Glutamatergic neuron (in vitro differentiated cells): Measurements from ENCODE around the gene ABHD12B. TPM values are rescaled to one million over a fixed set of nuclear protein-coding genes. Genes with fewer than 3 reads are reported as not detected.

Experiments
- DNase-seq: peaks from one replicate; pipeline ENCODE4 v3.0.0; 2022
- H3K27ac Mint-ChIP-seq: one replicate; pipeline ENCODE4 v1.8.0; 2020; ENCODE audit warnings: mild to moderate bottlenecking, mixed read lengths, inconsistent platforms; ENCODE audit not compliant: unreplicated experiment
- H3K27me3 Mint-ChIP-seq: one replicate; pipeline ENCODE4 v1.8.0; 2020; ENCODE audit warnings: mild to moderate bottlenecking, moderate library complexity, mixed read lengths, inconsistent platforms; ENCODE audit not compliant: unreplicated experiment
- H3K36me3 Mint-ChIP-seq: one replicate; pipeline ENCODE4 v1.8.0; 2020; ENCODE audit warnings: mild to moderate bottlenecking, mixed read lengths, inconsistent platforms; ENCODE audit not compliant: unreplicated experiment
- H3K4me1 Mint-ChIP-seq: one replicate; pipeline ENCODE4 v1.8.0; 2020; ENCODE audit warnings: mild to moderate bottlenecking, low read depth, mixed read lengths, inconsistent platforms; ENCODE audit not compliant: unreplicated experiment
- H3K4me3 Mint-ChIP-seq: one replicate; pipeline ENCODE4 v1.8.0; 2020; ENCODE audit warnings: mild to moderate bottlenecking, mixed read lengths, inconsistent platforms; ENCODE audit not compliant: unreplicated experiment
- H3K9me3 Mint-ChIP-seq: one replicate; pipeline ENCODE4 v1.8.0; 2020; ENCODE audit warnings: mild to moderate bottlenecking, moderate library complexity, mixed read lengths, inconsistent platforms; ENCODE audit not compliant: unreplicated experiment
- total RNA-seq: library from RNA; stranded (reverse); fragmentation: NEBNext Ultra II Directional; extraction: Animal tissue kit (Norgen Biotek cat#: 25700); gene quantifications from one replicate; pipeline ENCODE4 v1.2.1, GENCODE V29; 2021; ENCODE audit not compliant: unreplicated experiment
- TF ChIP-seq, protein P1 (sequence below): fragments of 200-600 bp; sonication (generic); IDR thresholded peaks from one replicate; pipeline ENCODE4 v1.5.0; 2021; ENCODE audit not compliant: partially characterized antibody, unreplicated experiment

ABHD12B gene
- total RNA-seq, 1 donor from 2014 or later: 0.61 TPM

- H3K27ac Mint-ChIP-seq: no peak overlapping the region
Measured at GRCh38 chr14:50935126-50936015, 63.5 kb downstream of the ABHD12B start.

GRCh38 chr14:50936016-50936340, 64.1 kb downstream of the ABHD12B start:
- DNase-seq: no peak
- Mint-ChIP-seq H3K4me1 (peaks cover 2% of the 10 kb centered on the region), H3K27me3 (no peaks in the 10 kb centered on the region), H3K4me3 (no peak overlapping the region), H3K9me3 (no peaks in the 10 kb centered on the region), H3K27ac (no peak overlapping the region), H3K36me3 (no peaks in the 10 kb centered on the region)
- TF ChIP-seq, protein P1, sequence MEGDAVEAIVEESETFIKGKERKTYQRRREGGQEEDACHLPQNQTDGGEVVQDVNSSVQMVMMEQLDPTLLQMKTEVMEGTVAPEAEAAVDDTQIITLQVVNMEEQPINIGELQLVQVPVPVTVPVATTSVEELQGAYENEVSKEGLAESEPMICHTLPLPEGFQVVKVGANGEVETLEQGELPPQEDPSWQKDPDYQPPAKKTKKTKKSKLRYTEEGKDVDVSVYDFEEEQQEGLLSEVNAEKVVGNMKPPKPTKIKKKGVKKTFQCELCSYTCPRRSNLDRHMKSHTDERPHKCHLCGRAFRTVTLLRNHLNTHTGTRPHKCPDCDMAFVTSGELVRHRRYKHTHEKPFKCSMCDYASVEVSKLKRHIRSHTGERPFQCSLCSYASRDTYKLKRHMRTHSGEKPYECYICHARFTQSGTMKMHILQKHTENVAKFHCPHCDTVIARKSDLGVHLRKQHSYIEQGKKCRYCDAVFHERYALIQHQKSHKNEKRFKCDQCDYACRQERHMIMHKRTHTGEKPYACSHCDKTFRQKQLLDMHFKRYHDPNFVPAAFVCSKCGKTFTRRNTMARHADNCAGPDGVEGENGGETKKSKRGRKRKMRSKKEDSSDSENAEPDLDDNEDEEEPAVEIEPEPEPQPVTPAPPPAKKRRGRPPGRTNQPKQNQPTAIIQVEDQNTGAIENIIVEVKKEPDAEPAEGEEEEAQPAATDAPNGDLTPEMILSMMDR: no peak

More at GRCh38 chr14:50935126-50936015, 63.5 kb downstream of the ABHD12B start:
- no peaks in the 10 kb centered on the region for H3K36me3 Mint-ChIP-seq
- no peaks in the 10 kb centered on the region for H3K27me3 Mint-ChIP-seq
- no peak for DNase-seq
- TF ChIP-seq, protein P1: no peak
- H3K9me3 Mint-ChIP-seq: no peaks in the 10 kb centered on the region
- peaks cover 2% of the 10 kb centered on the region for H3K4me1 Mint-ChIP-seq
- H3K4me3 Mint-ChIP-seq: no peak overlapping the region

- H3K27me3 Mint-ChIP-seq: no peaks in the 10 kb centered on the region
- H3K27ac Mint-ChIP-seq: no peak overlapping the region
- no peak overlapping the region for H3K4me3 Mint-ChIP-seq
- TF ChIP-seq, protein P1: no peak
- H3K36me3 Mint-ChIP-seq: no peaks in the 10 kb centered on the region
- H3K4me1 Mint-ChIP-seq: peaks cover 2% of the 10 kb centered on the region
- no peak for DNase-seq
- no peaks in the 10 kb centered on the region for H3K9me3 Mint-ChIP-seq
Measured at GRCh38 chr14:50936882-50937281, 65.0 kb downstream of the ABHD12B start.

GRCh38 chr14:50937325-50937724, 65.5 kb downstream of the ABHD12B start:
- TF ChIP-seq, protein P1: no peak
- Mint-ChIP-seq H3K4me3 (no peak overlapping the region), H3K4me1 (peaks cover 2% of the 10 kb centered on the region), H3K36me3 (no peaks in the 10 kb centered on the region), H3K9me3 (no peaks in the 10 kb centered on the region), H3K27ac (no peak overlapping the region), H3K27me3 (no peaks in the 10 kb centered on the region)
- DNase-seq: no peak

DNA sequence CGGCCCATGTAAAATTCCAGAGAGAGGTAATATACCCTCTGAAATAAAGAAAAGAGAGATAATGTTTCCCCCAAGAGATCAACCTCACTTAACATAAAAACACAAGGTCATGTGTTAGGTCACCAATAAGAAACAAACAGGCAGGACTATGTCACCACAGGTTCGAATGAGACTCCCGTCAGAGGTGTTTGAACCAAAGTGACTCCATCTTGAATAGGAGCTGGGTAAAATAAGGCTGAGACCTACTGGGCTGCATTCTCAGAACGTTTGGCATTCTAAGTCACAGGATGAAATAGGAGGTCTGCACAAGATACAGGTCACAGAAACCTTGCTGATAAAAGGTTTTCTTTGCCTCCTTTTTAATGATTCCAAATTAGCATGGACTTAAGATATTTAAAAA, 65.9 kb downstream of the ABHD12B start:
- Mint-ChIP-seq H3K27ac (no peak overlapping the region), H3K4me3 (no peak overlapping the region), H3K27me3 (no peaks in the 10 kb centered on the region), H3K4me1 (no peaks in the 10 kb centered on the region), H3K36me3 (no peaks in the 10 kb centered on the region), H3K9me3 (no peaks in the 10 kb centered on the region)
- no peak for DNase-seq
- TF ChIP-seq, protein P1: no peak
